ENCODE data around the gene DNAH17. TPM values are rescaled to one million over a fixed set of nuclear protein-coding genes. Genes with fewer than 3 reads are reported as not detected.

Gene DNAH17
- total RNA-seq, 1 experiment from 2014 or later, result 0.69 TPM

- H3K4me2 ChIP-seq (ENCODE audit: low read length), result no peak overlapping the region
- no peaks in the 10 kb centered on the region for H4K20me1 ChIP-seq (ENCODE audit: insufficient read depth)
- no peak overlapping the region for H3K27ac ChIP-seq (ENCODE audit: low read depth, low read length)
- ChIA-PET POLR2A (no interaction called here), CTCF (no interaction called here), RAD21 (ENCODE audit: low non-redundant PET in 1 of 2, low total read pairs in 2 of 2, uncharacterized antibody in 2 of 2, unreplicated experiment in 2 of 2) (no interaction called here)
- no peaks in the 10 kb centered on the region for H3K9me3 ChIP-seq (ENCODE audit: control insufficient read depth in 1 of 2, insufficient read depth in 1 of 2, low read depth in 1 of 2, low read length in 2 of 2)
- intact Hi-C loops (cut with micrococcal nuclease), result no loop called here
- no peak overlapping the region for H3K4me3 ChIP-seq (replicated peaks in 1 of 2; ENCODE audit: low read depth in 1 of 2, low read length in 2 of 2)
- no peaks in the 10 kb centered on the region for H3K4me1 ChIP-seq (ENCODE audit: control insufficient read depth in 1 of 2, insufficient read depth in 2 of 2, low read length in 2 of 2)
- H3K9ac ChIP-seq (ENCODE audit: low read length), result no peak overlapping the region
- H3K9me2 ChIP-seq (ENCODE audit: insufficient read depth), result no peaks in the 10 kb centered on the region
- H3K36me3 ChIP-seq (ENCODE audit: control insufficient read depth in 1 of 2, insufficient read depth in 2 of 2, low read length in 2 of 2), result no peaks in the 10 kb centered on the region
- H3K79me2 ChIP-seq (ENCODE audit: insufficient read depth, low read length), result no peaks in the 10 kb centered on the region
- H2AFZ ChIP-seq (ENCODE audit: low read depth, low read length, poor library complexity, severe bottlenecking), result no peak overlapping the region
- ATAC-seq (no peak), DNase-seq (ENCODE audit: low read depth, low spot score) (no peak)
- no peaks in the 10 kb centered on the region for H3K27me3 ChIP-seq (ENCODE audit: insufficient read depth, low read length)
- no TSS peak for BruUV-seq (replicated peaks)
- TF ChIP-seq ZFX (IDR thresholded peaks at IDR 0.05) (no peak), ELF1 (IDR thresholded peaks at IDR 0.05; ENCODE audit: borderline replicate concordance, low read depth) (no peak), SP1 (IDR thresholded peaks at IDR 0.05; ENCODE audit: low read depth) (no peak), ATF3 (IDR thresholded peaks at IDR 0.05) (no peak), SIN3A (IDR thresholded peaks at IDR 0.05; ENCODE audit: low read depth) (no peak), JUND (IDR thresholded peaks at IDR 0.05) (no peak), ZBTB33 (IDR thresholded peaks at IDR 0.05; ENCODE audit: extremely low read depth, insufficient replicate concordance, low read length) (no peak), ZNF274 (IDR thresholded peaks at IDR 0.05; ENCODE audit: low read depth, low read length) (no peak), RAD21 (IDR thresholded peaks at IDR 0.05; ENCODE audit: low read depth) (no peak), EZH2phosphoT487 (IDR thresholded peaks at IDR 0.05; ENCODE audit: borderline replicate concordance) (no peak), CEBPB (IDR thresholded peaks at IDR 0.05; ENCODE audit: low read depth) (no peak), FOSL1 (IDR thresholded peaks at IDR 0.05; ENCODE audit: low read depth) (no peak), CBX3 (IDR thresholded peaks at IDR 0.05; ENCODE audit: low read depth) (no peak), TCF7L2 (IDR thresholded peaks at IDR 0.05; ENCODE audit: borderline replicate concordance, extremely low read depth, insufficient read depth, insufficient read length) (no peak), POLR2A (IDR thresholded peaks at IDR 0.05; ENCODE audit: borderline replicate concordance, extremely low read depth, insufficient read depth, insufficient read length) (no peak), YY1 (IDR thresholded peaks at IDR 0.05; ENCODE audit: extremely low read depth, insufficient replicate concordance, low read depth, low read length) (no peak), SRF (IDR thresholded peaks at IDR 0.05; ENCODE audit: low read depth) (no peak)
- TF ChIP-seq, protein P1, sequence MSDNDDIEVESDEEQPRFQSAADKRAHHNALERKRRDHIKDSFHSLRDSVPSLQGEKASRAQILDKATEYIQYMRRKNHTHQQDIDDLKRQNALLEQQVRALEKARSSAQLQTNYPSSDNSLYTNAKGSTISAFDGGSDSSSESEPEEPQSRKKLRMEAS (IDR thresholded peaks at IDR 0.05), result no peak
- TF ChIP-seq, protein P2, sequence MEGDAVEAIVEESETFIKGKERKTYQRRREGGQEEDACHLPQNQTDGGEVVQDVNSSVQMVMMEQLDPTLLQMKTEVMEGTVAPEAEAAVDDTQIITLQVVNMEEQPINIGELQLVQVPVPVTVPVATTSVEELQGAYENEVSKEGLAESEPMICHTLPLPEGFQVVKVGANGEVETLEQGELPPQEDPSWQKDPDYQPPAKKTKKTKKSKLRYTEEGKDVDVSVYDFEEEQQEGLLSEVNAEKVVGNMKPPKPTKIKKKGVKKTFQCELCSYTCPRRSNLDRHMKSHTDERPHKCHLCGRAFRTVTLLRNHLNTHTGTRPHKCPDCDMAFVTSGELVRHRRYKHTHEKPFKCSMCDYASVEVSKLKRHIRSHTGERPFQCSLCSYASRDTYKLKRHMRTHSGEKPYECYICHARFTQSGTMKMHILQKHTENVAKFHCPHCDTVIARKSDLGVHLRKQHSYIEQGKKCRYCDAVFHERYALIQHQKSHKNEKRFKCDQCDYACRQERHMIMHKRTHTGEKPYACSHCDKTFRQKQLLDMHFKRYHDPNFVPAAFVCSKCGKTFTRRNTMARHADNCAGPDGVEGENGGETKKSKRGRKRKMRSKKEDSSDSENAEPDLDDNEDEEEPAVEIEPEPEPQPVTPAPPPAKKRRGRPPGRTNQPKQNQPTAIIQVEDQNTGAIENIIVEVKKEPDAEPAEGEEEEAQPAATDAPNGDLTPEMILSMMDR (IDR thresholded peaks at IDR 0.05 in 2 of 3, conservative IDR thresholded peaks at IDR 0.05 in 1 of 3; ENCODE audit: borderline replicate concordance in 1 of 3, insufficient read depth in 1 of 3, low read depth in 2 of 3, low read length in 2 of 3), result no peak
Observed at GRCh38 chr17:78492116-78492799, 84.9 kb downstream of the DNAH17 start.

Data from HCT116 (cell line).